A549 (cell line): ENCODE measurements around the gene UNC5B. TPM values are rescaled to one million over a fixed set of nuclear protein-coding genes. Genes with fewer than 3 reads are reported as not detected.

ENCODE experiments used
- ATAC-seq, 2 experiments: fragments of 200-7000 bp in 1 of 2; fragments of >200 bp in 1 of 2; cut with Nextera tagmentation in 1 of 2; cut with Tn5 transposase in 1 of 2; 3 replicates each; pipeline versions ENCODE4 v1.8.0 to v1.9.1; 2018 to 2020; ENCODE audit warnings: mild to moderate bottlenecking in 1 of 2, moderate library complexity in 1 of 2
- CTCF ChIA-PET: fragments of 300-600 bp; sonication (Branson Sonifier 250); formaldehyde crosslinking; extraction: SDS; loops from one replicate; lab custom pipeline; 2021; ENCODE audit warnings: antibody characterized with exemption, inconsistent platforms; lab: Yijun Ruan, JAX
- POLR2A ChIA-PET: fragments of 350-600 bp; formaldehyde crosslinking; extraction: SDS; loops from one replicate; lab custom pipeline; 2021; ENCODE audit warnings: antibody characterized with exemption, inconsistent platforms; lab: Yijun Ruan, JAX
- DNase-seq, 2 experiments: peaks; one replicate each; pipeline versions ENCODE4 v3.0.0 to v3.0.0-alpha.2; 2011 to 2016; ENCODE audit warnings: low read depth in 1 of 2, low spot score in 1 of 2
- FAIRE-seq: peaks from 2 replicates; lab custom pipeline; 2011; peaks lifted over from hg19 to GRCh38; lab: Jason Lieb, UNC
- H3K27ac ChIP-seq, 2 experiments: fragments of >200 bp; sonication (Bioruptor Twin); formaldehyde crosslinking; 3 replicates each; pipeline ENCODE4 v1.5.1; 2016 to 2017
- H3K4me1 ChIP-seq: fragments of >200 bp; sonication (Bioruptor Twin); formaldehyde crosslinking; 3 replicates; pipeline ENCODE4 v1.6.1; 2016
- H3K4me2 ChIP-seq: fragments of >200 bp; sonication (Bioruptor Twin); formaldehyde crosslinking; 3 replicates; pipeline ENCODE4 v1.6.1; 2016
- H3K4me3 ChIP-seq: fragments of >200 bp; sonication (Bioruptor Twin); formaldehyde crosslinking; 3 replicates; pipeline ENCODE4 v1.5.1; 2016
- H3K9me3 ChIP-seq: fragments of >200 bp; sonication (Bioruptor Twin); formaldehyde crosslinking; 3 replicates; pipeline ENCODE4 v1.6.1; 2016
- BHLHE40 ChIP-seq: IDR thresholded peaks from 2 replicates; pipeline ENCODE4 v1.6.1; 2012; ENCODE audit warnings: low read depth, low read length, inconsistent platforms
- CBX2 ChIP-seq: fragments of 200-600 bp; sonication (generic); IDR thresholded peaks from 2 replicates; pipeline ENCODE4 v1.6.1; 2016; ENCODE audit warnings: low read depth, mild to moderate bottlenecking, borderline replicate concordance
- CBX8 ChIP-seq: fragments of 200-600 bp; sonication (generic); IDR thresholded peaks from 2 replicates; pipeline ENCODE4 v1.6.1; 2016
- EHMT2 ChIP-seq: fragments of 200-600 bp; sonication (generic); IDR thresholded peaks from 2 replicates; pipeline ENCODE4 v1.6.1; 2016; ENCODE audit warnings: antibody characterized with exemption, low read depth, mild to moderate bottlenecking, moderate library complexity
- ESRRA ChIP-seq: fragments of 150-350 bp; IDR thresholded peaks from 2 replicates; pipeline ENCODE4 v1.6.1; 2014; ENCODE audit warnings: mild to moderate bottlenecking, low read length, borderline replicate concordance
- FOSB ChIP-seq: fragments of 250-450 bp; sonication (Bioruptor Pico); IDR thresholded peaks from 2 replicates; pipeline ENCODE4 v1.5.0; 2020; ENCODE audit warnings: mild to moderate bottlenecking, moderate library complexity
- HOXB13 ChIP-seq: fragments of 250-450 bp; sonication (Bioruptor Pico); IDR thresholded peaks from 2 replicates; pipeline ENCODE4 v1.5.0; 2020; ENCODE audit warnings: low read depth, mild to moderate bottlenecking, moderate library complexity
- HOXB5 ChIP-seq: fragments of 250-450 bp; sonication (Bioruptor Pico); IDR thresholded peaks from 2 replicates; pipeline ENCODE4 v1.5.0; 2020; ENCODE audit warnings: mild to moderate bottlenecking, moderate library complexity
- JUNB ChIP-seq: fragments of >200 bp; sonication (Bioruptor Twin); formaldehyde crosslinking; IDR thresholded peaks from 2 replicates; pipeline ENCODE4 v1.6.1; 2016
- NR3C1 ChIP-seq: fragments of >200 bp; sonication (Bioruptor Twin); formaldehyde crosslinking; IDR thresholded peaks from 3 replicates; pipeline ENCODE4 v1.6.1; 2017
- PBX3 ChIP-seq: IDR thresholded peaks from 2 replicates; pipeline ENCODE4 v1.6.1; 2012
- PHF8 ChIP-seq: fragments of 200-600 bp; sonication (generic); IDR thresholded peaks from 2 replicates; pipeline ENCODE4 v1.6.1; 2016; ENCODE audit warnings: low read depth, mild to moderate bottlenecking, antibody characterized with exemption, moderate library complexity, borderline replicate concordance
- RAD21 ChIP-seq, 2 experiments: fragments of >200 bp in 1 of 2; sonication (Bioruptor Twin) in 1 of 2; formaldehyde crosslinking in 1 of 2; IDR thresholded peaks in 1 of 2; conservative IDR thresholded peaks in 1 of 2; 2 replicates in 1 of 2; 3 replicates in 1 of 2; pipeline ENCODE4 v1.6.1; 2012 to 2018; ENCODE audit warnings: inconsistent platforms in 1 of 2
- RARB ChIP-seq: fragments of 250-450 bp; sonication (Bioruptor Pico); IDR thresholded peaks from 2 replicates; pipeline ENCODE4 v1.8.0; 2021; ENCODE audit warnings: mild to moderate bottlenecking, moderate library complexity
- RCOR1 ChIP-seq: fragments of 150-350 bp; IDR thresholded peaks from 2 replicates; pipeline ENCODE4 v1.6.1; 2014; ENCODE audit warnings: antibody characterized with exemption, low read length, low read depth
- REST ChIP-seq: fragments of 200-600 bp; sonication (generic); IDR thresholded peaks from 2 replicates; pipeline ENCODE4 v1.6.1; 2016; ENCODE audit warnings: antibody characterized with exemption, mild to moderate bottlenecking, moderate library complexity
- RFX5 ChIP-seq: fragments of 450-650 bp; IDR thresholded peaks from 2 replicates; pipeline ENCODE4 v1.7.1; 2014; ENCODE audit warnings: antibody characterized with exemption, mild to moderate bottlenecking, moderate library complexity
- SMC3 ChIP-seq: fragments of >200 bp; sonication (Bioruptor Twin); formaldehyde crosslinking; IDR thresholded peaks from 3 replicates; pipeline ENCODE4 v1.6.1; 2018; ENCODE audit warnings: inconsistent platforms
- SREBF2 ChIP-seq: fragments of 450-650 bp; IDR thresholded peaks from 2 replicates; pipeline ENCODE4 v1.6.1; 2014; ENCODE audit warnings: mild to moderate bottlenecking, moderate library complexity
- TFCP2L1 ChIP-seq: fragments of 250-450 bp; sonication (Bioruptor Pico); IDR thresholded peaks from 2 replicates; pipeline ENCODE4 v1.5.0; 2021; ENCODE audit warnings: mild to moderate bottlenecking
- ZC3H11A ChIP-seq: fragments of 450-650 bp; IDR thresholded peaks from 2 replicates; pipeline ENCODE4 v1.6.1; 2014; ENCODE audit warnings: antibody characterized with exemption, mild to moderate bottlenecking
- ZFP36 ChIP-seq: fragments of 450-650 bp; IDR thresholded peaks from 2 replicates; pipeline ENCODE4 v1.6.1; 2014; ENCODE audit warnings: borderline replicate concordance; ENCODE audit not compliant: partially characterized antibody
- ZNF302 ChIP-seq: fragments of 250-450 bp; sonication (Bioruptor Pico); IDR thresholded peaks from 2 replicates; pipeline ENCODE4 v1.9.0; 2021; ENCODE audit warnings: inconsistent platforms, mild to moderate bottlenecking, moderate library complexity
- ZSCAN20 ChIP-seq: fragments of 250-450 bp; sonication (Bioruptor Pico); IDR thresholded peaks from 2 replicates; pipeline ENCODE4 v1.8.0; 2022; ENCODE audit warnings: mild to moderate bottlenecking, moderate library complexity
- WGBS: methylation state at CpG from one replicate; pipeline ENCODE4 v1.1.6; 2017; ENCODE audit errors: missing lambda C conversion rate; 5-methylcytosine and 5-hydroxymethylcytosine counted together
- polyA plus RNA-seq, 4 experiments: library from polyadenylated mRNA; depleted of rRNA in 3 of 4; stranded (reverse); fragments of >200 nt; fragmentation: RNase III in 1 of 4; extraction: RNeasy Plus Mini Kit Qiagen cat#74134 plus additional on column Dnase treatment in 1 of 4; gene quantifications; 2 replicates in 3 of 4; 3 replicates in 1 of 4; pipeline ENCODE4 v1.2.3, GENCODE V29; 2011 to 2017

UNC5B gene
- polyA plus RNA-seq, 2 of the 4 experiments (the other 2 are of a cell fraction): 0.14 to 1.0 TPM

- no peak for FAIRE-seq
- H3K9me3 ChIP-seq: no peaks in the 10 kb centered on the region
- 63% methylated on average over 1 of the region's 1 CpG for WGBS
- no peak for DNase-seq
- no peak overlapping the region; a peak in 1 of 6 replicates for H3K27ac ChIP-seq
- no peak for ATAC-seq
- TF ChIP-seq PBX3 (no peak), FOSB (CRISPR knock-in tag) (no peak), CBX2 (no peak), ZC3H11A (no peak)
- TF ChIP-seq, all 56 proteins: peak for 0
- CTCF ChIA-PET: interaction anchor here (1.3 to 2.1 kb wide), 6 partner anchors 18 to 323 kb away, joined by 3 to 7 read pairs (median 4); no protein-coding TSS in a partner anchor
- no peak overlapping the region for H3K4me2 ChIP-seq
- H3K4me3 ChIP-seq: no peak overlapping the region
- peaks cover 8% of the 10 kb centered on the region; the same call in 2 of the 3 replicates for H3K4me1 ChIP-seq
- POLR2A ChIA-PET: no interaction called here
Measured at GRCh38 chr10:71247804-71248203, 35.4 kb downstream of the UNC5B start.

GRCh38 chr10:71248210-71248609 lies 35.8 kb downstream of the UNC5B start:
- ChIA-PET CTCF (interaction anchor here (1.3 to 2.1 kb wide), 7 partner anchors 17 to 323 kb away, joined by 3 to 7 read pairs (median 4); no protein-coding TSS in a partner anchor), POLR2A (no interaction called here)
- TF ChIP-seq RCOR1: no peak
- TF ChIP-seq ZSCAN20 (CRISPR knock-in tag): no peak
- TF ChIP-seq TFCP2L1: no peak
- TF ChIP-seq CBX8: no peak
- no peak for TF ChIP-seq SREBF2
- no peak for TF ChIP-seq RFX5
- no peak for TF ChIP-seq ZNF302 (CRISPR knock-in tag)
- TF ChIP-seq ZFP36: no peak
- TF ChIP-seq BHLHE40: no peak
- TF ChIP-seq HOXB5: no peak
- TF ChIP-seq SMC3: no peak
- TF ChIP-seq JUNB: no peak
- no peak for TF ChIP-seq RARB (CRISPR knock-in tag)
- no peak for TF ChIP-seq REST
- no peak for TF ChIP-seq NR3C1
- TF ChIP-seq HOXB13 (CRISPR knock-in tag): no peak
- TF ChIP-seq RAD21 (conservative IDR thresholded peaks at IDR 0.05 in 1 of 2, IDR thresholded peaks at IDR 0.05 in 1 of 2): no peak
- TF ChIP-seq EHMT2: no peak
- no peak for TF ChIP-seq PHF8
- TF ChIP-seq ESRRA: no peak
- Histone ChIP-seq H3K9me3 (no peaks in the 10 kb centered on the region), H3K4me1 (peaks cover 8% of the 10 kb centered on the region; the same call in 2 of the 3 replicates), H3K27ac (no peak overlapping the region), H3K4me2 (no peak overlapping the region), H3K4me3 (no peak overlapping the region)
- ATAC-seq (no peak), FAIRE-seq (no peak), DNase-seq (no peak)
- 66% methylated on average over 6 of the region's 6 CpGs for WGBS
